Measurements from ENCODE around the gene NME1.

- no peak for TF ChIP-seq PBX3 (IDR thresholded peaks at IDR 0.05)
- no peak for TF ChIP-seq CTCF (IDR thresholded peaks at IDR 0.05)
- TF ChIP-seq POLR2AphosphoS5 (IDR thresholded peaks at IDR 0.05; ENCODE audit: low read depth, low read length) = no peak
- no peak for TF ChIP-seq ZBTB33 (IDR thresholded peaks at IDR 0.05; ENCODE audit: borderline replicate concordance, low read depth)
- TF ChIP-seq EP300 (IDR thresholded peaks at IDR 0.05; ENCODE audit: borderline replicate concordance in 1 of 2, low read depth in 1 of 2, low read length in 1 of 2) = no peak
These were observed 5.7 kb upstream of the NME1 start for GRCh38 chr17:51147650-51148049.

Data from SK-N-SH (cell line).